PFSK-1 (cell line): Measurements from ENCODE around the gene DNAH17.

ENCODE experiments used
- FOXP2 ChIP-seq: optimal IDR thresholded peaks from 2 replicates; pipeline ENCODE3; 2011; ENCODE audit warnings: borderline replicate concordance, control low read depth, inconsistent platforms; ENCODE audit not compliant: insufficient read depth; ENCODE audit errors: extremely low read length, extremely low read depth
- POLR2AphosphoS5 ChIP-seq: IDR thresholded peaks from 2 replicates; pipeline ENCODE4 v1.6.1; 2012; ENCODE audit warnings: low read depth, mild to moderate bottlenecking, control low read depth, low read length, moderate library complexity
- REST ChIP-seq, 2 experiments: IDR thresholded peaks; 2 replicates each; pipeline versions ENCODE4 v1.6.1 to v1.8.0; 2011 to 2012; ENCODE audit warnings: low read depth in 2 of 2, low read length in 2 of 2, control low read depth in 1 of 2, inconsistent platforms in 1 of 2, mild to moderate bottlenecking in 1 of 2, moderate library complexity in 1 of 2; ENCODE audit not compliant: insufficient read depth in 1 of 2
- SIN3A ChIP-seq: IDR thresholded peaks from 2 replicates; pipeline ENCODE4 v1.6.1; 2012; ENCODE audit warnings: mild to moderate bottlenecking, low read length, moderate library complexity, borderline replicate concordance; ENCODE audit not compliant: insufficient read depth
- TAF1 ChIP-seq: IDR thresholded peaks from 2 replicates; pipeline ENCODE4 v1.6.1; 2012; ENCODE audit warnings: low read length, control low read depth, borderline replicate concordance; ENCODE audit not compliant: insufficient read depth

DNA sequence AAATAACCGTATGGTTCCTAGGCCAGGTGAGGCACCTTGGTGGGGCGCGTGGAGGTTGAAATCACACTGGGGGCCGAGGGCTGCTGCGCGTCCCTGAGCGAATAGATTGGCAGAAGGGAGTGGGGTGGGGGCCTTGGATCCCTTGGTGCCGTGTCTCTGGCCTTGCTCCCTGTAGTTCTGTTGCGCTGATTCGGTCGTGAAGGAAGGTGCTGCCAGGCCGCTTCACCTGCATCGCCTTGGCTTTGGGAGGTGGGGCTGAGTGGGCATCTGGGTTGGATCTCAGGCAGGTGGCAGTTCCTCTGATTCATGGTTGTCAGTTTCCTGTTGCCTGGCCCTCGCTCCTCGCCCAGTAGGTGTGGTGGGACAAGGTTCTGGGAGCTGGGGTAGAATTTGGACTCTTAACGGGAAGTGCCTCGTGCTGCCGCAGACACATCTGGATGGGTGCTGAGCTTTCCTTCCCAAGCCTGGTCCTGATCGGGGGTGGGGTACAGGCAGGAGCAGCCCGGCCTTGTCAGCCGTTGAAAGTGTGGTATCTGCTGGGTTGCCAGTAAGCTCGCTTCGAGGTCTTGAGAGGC is 168.6 kb downstream of the DNAH17 start:
- TF ChIP-seq POLR2AphosphoS5 (no peak), REST (IDR thresholded peaks at IDR 0.05; ENCODE audit: insufficient read depth in 1 of 2, low read depth in 2 of 2, low read length in 2 of 2) (no peak), SIN3A (no peak), TAF1 (no peak), FOXP2 (no peak)
